AG04449 (cell line): ENCODE data around the gene ARID4B.

Experiments
- CTCF ChIA-PET: fragments of 350-600 bp; formaldehyde crosslinking; extraction: SDS; loops from one replicate; lab custom pipeline; 2021; ENCODE audit warnings: antibody characterized with exemption; lab: Yijun Ruan, JAX
- POLR2A ChIA-PET: fragments of 400-600, 350-600 bp; formaldehyde crosslinking; extraction: SDS; loops from one replicate; lab custom pipeline; 2020; ENCODE audit warnings: antibody characterized with exemption, inconsistent platforms; lab: Yijun Ruan, JAX
- DNase-seq: peaks from one replicate; pipeline ENCODE4 v3.0.0-alpha.2; 2010; ENCODE audit warnings: low read depth, low spot score
- H3K4me3 ChIP-seq: 2 replicates; pipeline ENCODE4 v1.5.1; 2011; ENCODE audit warnings: low read depth, mild to moderate bottlenecking, control low read depth, low read length
- CTCF ChIP-seq: IDR thresholded peaks from one replicate; pipeline ENCODE4 v1.5.1; 2011; ENCODE audit warnings: mild to moderate bottlenecking, moderate library complexity, low read length, control low read depth, inconsistent platforms; ENCODE audit not compliant: insufficient read depth; ENCODE audit errors: missing control alignments

ARID4B gene

GRCh38 chr1:235190431-235190830 is 137.5 kb downstream of the ARID4B start:
- no peak for DNase-seq
- TF ChIP-seq CTCF, result no peak
- no peak overlapping the region for H3K4me3 ChIP-seq
- CTCF ChIA-PET, result interaction anchor here (1.0 to 1.3 kb wide), 2 partner anchors 10 to 225 kb away, joined by 3 to 6 read pairs; no protein-coding TSS in a partner anchor
- POLR2A ChIA-PET, result interaction anchor here (0.6 kb wide), 1 partner anchor 168 kb away, joined by 3 read pairs; no protein-coding TSS in a partner anchor

GRCh38 chr1:235187316-235187715 is 140.7 kb downstream of the ARID4B start:
- no peak for TF ChIP-seq CTCF
- ChIA-PET POLR2A (no interaction called here), CTCF (no interaction called here)
- DNase-seq, result no peak
- no peak overlapping the region for H3K4me3 ChIP-seq

- CTCF ChIA-PET, result interaction anchor here (0.9 to 1.6 kb wide), 2 partner anchors 15 to 235 kb away, joined by 3 to 6 read pairs; no protein-coding TSS in a partner anchor
- H3K4me3 ChIP-seq, result no peak overlapping the region
- DNase-seq, result no peak
- POLR2A ChIA-PET, result no interaction called here
- TF ChIP-seq CTCF, result no peak
Observed at GRCh38 chr1:235181561-235182245, 146.3 kb downstream of the ARID4B start.

- no peak for DNase-seq
- no peak overlapping the region for H3K4me3 ChIP-seq
- no peak for TF ChIP-seq CTCF
- ChIA-PET CTCF (interaction anchor here (0.9 to 1.6 kb wide), 3 partner anchors 14 to 236 kb away, joined by 3 to 6 read pairs (median 3); no protein-coding TSS in a partner anchor), POLR2A (no interaction called here)
Observed at GRCh38 chr1:235180916-235181460, 147.0 kb downstream of the ARID4B start.

- no peak for DNase-seq
- TF ChIP-seq CTCF, result no peak
- H3K4me3 ChIP-seq, result no peak overlapping the region
- POLR2A ChIA-PET, result no interaction called here
- CTCF ChIA-PET, result interaction anchor here (1.6 kb wide), 1 partner anchor 14 kb away, joined by 3 read pairs; no protein-coding TSS in a partner anchor
Observed at GRCh38 chr1:235176486-235176885, 151.5 kb downstream of the ARID4B start.

- ChIA-PET POLR2A (no interaction called here), CTCF (no interaction called here)
- no peak overlapping the region for H3K4me3 ChIP-seq
- no peak for TF ChIP-seq CTCF
- DNase-seq, result no peak
Observed at GRCh38 chr1:235169986-235170385, 158.0 kb downstream of the ARID4B start.
